ENCODE results near the gene PPM1H.

Gene PPM1H

DNA sequence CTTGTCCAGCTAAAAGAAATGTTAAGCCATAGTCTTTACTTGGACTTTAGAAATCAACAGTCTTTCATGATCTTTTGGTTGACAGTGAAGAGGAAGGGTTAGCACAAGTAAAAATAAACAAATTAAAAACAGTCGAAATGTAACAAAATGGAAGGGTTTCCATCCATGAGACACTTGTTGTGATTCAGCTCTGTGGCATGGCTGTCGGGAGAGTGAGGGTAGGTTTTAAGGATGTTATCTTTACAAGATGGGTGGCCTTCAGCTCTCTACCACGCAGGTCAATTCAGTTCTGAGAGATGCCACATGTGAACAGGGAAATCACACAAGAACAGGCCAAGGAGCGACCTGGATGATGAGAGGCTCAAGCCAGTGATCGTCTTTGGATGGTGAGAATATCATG lies 180.2 kb downstream of the PPM1H start:
- peaks cover 8% of the 10 kb centered on the region for H3K4me1 ChIP-seq (ENCODE audit: control insufficient read depth, low read depth, low read length)
- H3K27me3 ChIP-seq (ENCODE audit: control insufficient read depth, insufficient read depth, low read length), result no peaks in the 10 kb centered on the region
- no peaks in the 10 kb centered on the region for H3K9me3 ChIP-seq (ENCODE audit: control insufficient read depth, low read depth, low read length)
- H3K9ac ChIP-seq (ENCODE audit: low read length), result no peak overlapping the region
- H3K27ac ChIP-seq (ENCODE audit: low read length), result no peak overlapping the region
- H3K36me3 ChIP-seq (ENCODE audit: control insufficient read depth, low read depth, low read length), result no peaks in the 10 kb centered on the region
- H3K4me3 ChIP-seq (ENCODE audit: low read length), result no peak overlapping the region

- no peaks in the 10 kb centered on the region for H3K27me3 ChIP-seq (ENCODE audit: control insufficient read depth, insufficient read depth, low read length)
- no peaks in the 10 kb centered on the region for H3K9me3 ChIP-seq (ENCODE audit: control insufficient read depth, low read depth, low read length)
- H3K9ac ChIP-seq (ENCODE audit: low read length), result no peak overlapping the region
- H3K4me1 ChIP-seq (ENCODE audit: control insufficient read depth, low read depth, low read length), result peaks cover 8% of the 10 kb centered on the region
- H3K27ac ChIP-seq (ENCODE audit: low read length), result no peak overlapping the region
- H3K36me3 ChIP-seq (ENCODE audit: control insufficient read depth, low read depth, low read length), result no peaks in the 10 kb centered on the region
- H3K4me3 ChIP-seq (ENCODE audit: low read length), result no peak overlapping the region
Measured at GRCh38 chr12:62751810-62752155, 183.2 kb downstream of the PPM1H start.

DNA sequence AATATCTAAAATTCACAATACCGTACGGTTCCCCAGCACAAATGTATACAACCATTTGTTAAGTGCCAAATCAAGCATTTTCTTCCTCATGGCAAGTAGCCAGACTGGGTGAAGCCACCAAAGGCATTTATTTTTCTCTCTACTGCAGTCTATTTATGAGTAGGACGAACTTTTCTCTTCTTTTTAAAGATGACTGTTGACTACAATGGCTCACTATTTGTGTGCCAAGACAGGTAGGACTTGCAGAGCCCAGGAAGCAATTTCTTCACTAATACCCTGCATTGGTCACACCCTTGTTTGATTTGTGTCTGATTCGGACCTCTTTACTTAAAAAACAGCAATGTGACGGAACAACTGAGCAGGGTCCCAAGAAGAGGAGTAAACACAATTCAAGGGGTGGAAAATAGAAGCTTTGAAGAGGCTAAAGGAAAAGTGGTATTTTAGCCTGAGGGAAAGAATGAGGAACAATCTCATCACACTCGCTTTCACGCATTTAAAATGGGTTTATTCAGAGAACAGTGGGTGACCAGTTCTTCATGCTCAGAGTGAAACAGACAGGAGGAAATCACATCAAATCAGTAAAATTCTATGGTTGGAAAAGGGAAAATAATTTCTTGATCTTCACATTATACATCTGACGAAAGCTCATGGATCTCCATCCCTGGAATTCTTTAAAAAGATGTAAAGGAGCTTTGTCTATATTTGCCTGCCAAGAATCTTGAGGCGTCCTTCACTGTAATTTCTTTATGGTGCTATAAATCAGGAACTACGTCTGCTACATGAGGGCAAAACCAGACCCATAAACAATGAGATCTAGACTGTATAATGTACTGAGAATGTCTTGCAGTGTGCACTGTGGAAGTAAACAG lies 183.8 kb downstream of the PPM1H start:
- Histone ChIP-seq H3K4me3 (ENCODE audit: low read length) (no peak overlapping the region), H3K27me3 (ENCODE audit: control insufficient read depth, insufficient read depth, low read length) (no peaks in the 10 kb centered on the region), H3K36me3 (ENCODE audit: control insufficient read depth, low read depth, low read length) (no peaks in the 10 kb centered on the region), H3K9me3 (ENCODE audit: control insufficient read depth, low read depth, low read length) (no peaks in the 10 kb centered on the region), H3K9ac (ENCODE audit: low read length) (no peak overlapping the region), H3K4me1 (ENCODE audit: control insufficient read depth, low read depth, low read length) (peaks cover 8% of the 10 kb centered on the region), H3K27ac (ENCODE audit: low read length) (no peak overlapping the region)

GRCh38 chr12:62749586-62749985 lies 185.4 kb downstream of the PPM1H start:
- no peak overlapping the region for H3K9ac ChIP-seq (ENCODE audit: low read length)
- H3K4me1 ChIP-seq (ENCODE audit: control insufficient read depth, low read depth, low read length), result peaks cover 8% of the 10 kb centered on the region
- no peak overlapping the region for H3K4me3 ChIP-seq (ENCODE audit: low read length)

DNA sequence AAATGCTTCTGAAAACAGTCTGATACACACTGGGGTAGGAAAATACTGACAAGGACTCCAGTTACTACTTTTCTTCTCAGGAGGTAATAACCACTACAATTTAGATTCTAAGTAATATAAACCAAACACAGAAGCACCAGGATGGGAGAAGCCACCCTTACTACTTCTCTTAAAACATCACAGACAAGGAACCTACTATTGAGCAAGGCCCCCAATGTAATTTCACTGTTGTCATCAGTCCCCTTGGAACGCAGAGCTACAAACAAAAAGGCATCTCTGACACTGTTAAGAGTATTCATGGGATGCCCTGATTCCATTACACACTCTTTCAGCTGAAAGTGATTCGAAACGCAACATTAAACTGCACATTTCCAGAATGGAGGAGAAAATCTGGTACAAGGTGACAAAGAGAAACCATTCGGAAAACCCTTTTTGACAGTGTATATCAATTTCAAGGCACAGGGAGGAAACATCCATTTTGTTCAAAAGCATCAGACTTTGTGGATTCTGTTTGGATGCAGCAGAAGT lies 185.9 kb downstream of the PPM1H start:
- H3K27ac ChIP-seq (ENCODE audit: low read length), result no peak overlapping the region
- no peaks in the 10 kb centered on the region for H3K9me3 ChIP-seq (ENCODE audit: control insufficient read depth, low read depth, low read length)
- no peak overlapping the region for H3K9ac ChIP-seq (ENCODE audit: low read length)
- no peaks in the 10 kb centered on the region for H3K27me3 ChIP-seq (ENCODE audit: control insufficient read depth, insufficient read depth, low read length)
- peaks cover 8% of the 10 kb centered on the region for H3K4me1 ChIP-seq (ENCODE audit: control insufficient read depth, low read depth, low read length)
- H3K4me3 ChIP-seq (ENCODE audit: low read length), result no peak overlapping the region
- no peaks in the 10 kb centered on the region for H3K36me3 ChIP-seq (ENCODE audit: control insufficient read depth, low read depth, low read length)

More at GRCh38 chr12:62749586-62749985, 185.4 kb downstream of the PPM1H start:
- H3K9me3 ChIP-seq (ENCODE audit: control insufficient read depth, low read depth, low read length), result no peaks in the 10 kb centered on the region
- no peaks in the 10 kb centered on the region for H3K27me3 ChIP-seq (ENCODE audit: control insufficient read depth, insufficient read depth, low read length)
- H3K27ac ChIP-seq (ENCODE audit: low read length), result no peak overlapping the region
- no peaks in the 10 kb centered on the region for H3K36me3 ChIP-seq (ENCODE audit: control insufficient read depth, low read depth, low read length)

GRCh38 chr12:62744551-62744950 lies 190.4 kb downstream of the PPM1H start:
- H3K27ac ChIP-seq (ENCODE audit: low read length), result no peak overlapping the region

GRCh38 chr12:62739266-62740015 lies 195.5 kb downstream of the PPM1H start:
- Histone ChIP-seq H3K4me1 (ENCODE audit: control insufficient read depth, low read depth, low read length) (peaks cover 13% of the 10 kb centered on the region), H3K4me3 (ENCODE audit: low read length) (no peak overlapping the region), H3K9ac (ENCODE audit: low read length) (no peak overlapping the region), H3K36me3 (ENCODE audit: control insufficient read depth, low read depth, low read length) (no peaks in the 10 kb centered on the region), H3K27ac (ENCODE audit: low read length) (no peak overlapping the region), H3K9me3 (ENCODE audit: control insufficient read depth, low read depth, low read length) (no peaks in the 10 kb centered on the region), H3K27me3 (ENCODE audit: control insufficient read depth, insufficient read depth, low read length) (no peaks in the 10 kb centered on the region)

More at GRCh38 chr12:62744551-62744950, 190.4 kb downstream of the PPM1H start:
- Histone ChIP-seq H3K36me3 (ENCODE audit: control insufficient read depth, low read depth, low read length) (no peaks in the 10 kb centered on the region), H3K4me3 (ENCODE audit: low read length) (no peak overlapping the region), H3K27me3 (ENCODE audit: control insufficient read depth, insufficient read depth, low read length) (no peaks in the 10 kb centered on the region), H3K9me3 (ENCODE audit: control insufficient read depth, low read depth, low read length) (no peaks in the 10 kb centered on the region), H3K9ac (ENCODE audit: low read length) (no peak overlapping the region), H3K4me1 (ENCODE audit: control insufficient read depth, low read depth, low read length) (peaks cover 3% of the 10 kb centered on the region)

DNA sequence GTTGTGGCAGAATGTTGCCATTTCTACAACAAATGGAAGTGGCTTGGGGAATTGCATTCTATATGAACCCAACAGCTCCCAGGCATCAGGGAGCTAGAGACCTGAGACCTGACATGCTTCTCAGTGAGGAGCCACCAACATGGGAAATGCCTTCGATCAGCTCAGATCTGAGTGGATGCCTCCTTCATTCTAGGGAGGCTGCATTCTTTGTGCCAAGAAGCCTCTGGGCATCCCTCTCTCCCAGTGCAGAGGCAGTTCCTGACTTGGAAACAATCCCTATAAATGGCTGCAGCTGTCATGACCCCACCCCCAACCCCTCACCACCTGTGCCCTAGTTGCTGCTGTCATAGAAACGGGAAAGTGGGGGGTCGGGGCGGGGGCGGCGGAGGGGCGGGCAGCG lies 196.3 kb downstream of the PPM1H start:
- no peaks in the 10 kb centered on the region for H3K9me3 ChIP-seq (ENCODE audit: control insufficient read depth, low read depth, low read length)
- no peaks in the 10 kb centered on the region for H3K36me3 ChIP-seq (ENCODE audit: control insufficient read depth, low read depth, low read length)
- no peaks in the 10 kb centered on the region for H3K27me3 ChIP-seq (ENCODE audit: control insufficient read depth, insufficient read depth, low read length)
- peaks cover 13% of the 10 kb centered on the region for H3K4me1 ChIP-seq (ENCODE audit: control insufficient read depth, low read depth, low read length)
- no peak overlapping the region for H3K27ac ChIP-seq (ENCODE audit: low read length)
- no peak overlapping the region for H3K9ac ChIP-seq (ENCODE audit: low read length)
- no peak overlapping the region for H3K4me3 ChIP-seq (ENCODE audit: low read length)

GRCh38 chr12:62738105-62738504 lies 196.8 kb downstream of the PPM1H start:
- Histone ChIP-seq H3K4me1 (ENCODE audit: control insufficient read depth, low read depth, low read length) (peaks cover 13% of the 10 kb centered on the region), H3K27ac (ENCODE audit: low read length) (no peak overlapping the region), H3K36me3 (ENCODE audit: control insufficient read depth, low read depth, low read length) (no peaks in the 10 kb centered on the region), H3K4me3 (ENCODE audit: low read length) (no peak overlapping the region), H3K9ac (ENCODE audit: low read length) (no peak overlapping the region), H3K9me3 (ENCODE audit: control insufficient read depth, low read depth, low read length) (no peaks in the 10 kb centered on the region), H3K27me3 (ENCODE audit: control insufficient read depth, insufficient read depth, low read length) (no peaks in the 10 kb centered on the region)

GRCh38 chr12:62737615-62738014 lies 197.3 kb downstream of the PPM1H start:
- H3K9ac ChIP-seq (ENCODE audit: low read length), result no peak overlapping the region
- no peaks in the 10 kb centered on the region for H3K9me3 ChIP-seq (ENCODE audit: control insufficient read depth, low read depth, low read length)
- peaks cover 13% of the 10 kb centered on the region for H3K4me1 ChIP-seq (ENCODE audit: control insufficient read depth, low read depth, low read length)
- no peak overlapping the region for H3K4me3 ChIP-seq (ENCODE audit: low read length)
- no peak overlapping the region for H3K27ac ChIP-seq (ENCODE audit: low read length)
- no peaks in the 10 kb centered on the region for H3K36me3 ChIP-seq (ENCODE audit: control insufficient read depth, low read depth, low read length)
- H3K27me3 ChIP-seq (ENCODE audit: control insufficient read depth, insufficient read depth, low read length), result no peaks in the 10 kb centered on the region

DNA sequence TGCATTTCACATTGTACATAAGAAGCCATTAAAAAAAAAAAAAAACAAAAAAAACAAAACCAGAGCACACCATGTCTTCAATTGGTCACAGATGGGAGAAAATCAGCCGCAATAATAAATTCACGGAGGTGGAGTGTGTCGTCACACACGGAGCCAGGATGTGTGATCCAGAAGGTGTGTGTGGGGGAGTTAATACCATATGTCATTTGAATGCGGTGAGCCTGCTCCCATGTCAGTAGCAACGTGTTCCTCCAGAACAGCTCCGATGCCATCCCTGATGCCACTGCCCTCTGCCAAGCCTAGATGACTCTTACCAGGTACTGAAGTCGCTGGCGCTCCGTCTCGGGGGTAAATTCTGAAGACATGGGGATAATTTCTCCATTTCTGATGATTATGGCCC lies 197.8 kb downstream of the PPM1H start:
- H3K27me3 ChIP-seq (ENCODE audit: control insufficient read depth, insufficient read depth, low read length), result no peaks in the 10 kb centered on the region
- no peak overlapping the region for H3K9ac ChIP-seq (ENCODE audit: low read length)
- peaks cover 13% of the 10 kb centered on the region for H3K4me1 ChIP-seq (ENCODE audit: control insufficient read depth, low read depth, low read length)
- no peak overlapping the region for H3K4me3 ChIP-seq (ENCODE audit: low read length)
- no peaks in the 10 kb centered on the region for H3K36me3 ChIP-seq (ENCODE audit: control insufficient read depth, low read depth, low read length)
- no peak overlapping the region for H3K27ac ChIP-seq (ENCODE audit: low read length)
- H3K9me3 ChIP-seq (ENCODE audit: control insufficient read depth, low read depth, low read length), result no peaks in the 10 kb centered on the region
